CD4-positive, alpha-beta T cell treated with Interleukin-4 for 1 hour (primary cell): ENCODE data around the gene TTC7B.
"Not testable (repeated sequence)": the region's sequence is repeated elsewhere in the genome, so short reads cannot be mapped to it uniquely, and the experiment has no call there.

ENCODE experiments used
- DNase-seq, 2 donors: peaks; one replicate each; pipeline ENCODE4 v3.0.0-alpha.2; 2020 to 2022

TTC7B gene

GRCh38 chr14:90538095-90538494 is 278.1 kb downstream of the TTC7B start:
- no peak for DNase-seq

DNA sequence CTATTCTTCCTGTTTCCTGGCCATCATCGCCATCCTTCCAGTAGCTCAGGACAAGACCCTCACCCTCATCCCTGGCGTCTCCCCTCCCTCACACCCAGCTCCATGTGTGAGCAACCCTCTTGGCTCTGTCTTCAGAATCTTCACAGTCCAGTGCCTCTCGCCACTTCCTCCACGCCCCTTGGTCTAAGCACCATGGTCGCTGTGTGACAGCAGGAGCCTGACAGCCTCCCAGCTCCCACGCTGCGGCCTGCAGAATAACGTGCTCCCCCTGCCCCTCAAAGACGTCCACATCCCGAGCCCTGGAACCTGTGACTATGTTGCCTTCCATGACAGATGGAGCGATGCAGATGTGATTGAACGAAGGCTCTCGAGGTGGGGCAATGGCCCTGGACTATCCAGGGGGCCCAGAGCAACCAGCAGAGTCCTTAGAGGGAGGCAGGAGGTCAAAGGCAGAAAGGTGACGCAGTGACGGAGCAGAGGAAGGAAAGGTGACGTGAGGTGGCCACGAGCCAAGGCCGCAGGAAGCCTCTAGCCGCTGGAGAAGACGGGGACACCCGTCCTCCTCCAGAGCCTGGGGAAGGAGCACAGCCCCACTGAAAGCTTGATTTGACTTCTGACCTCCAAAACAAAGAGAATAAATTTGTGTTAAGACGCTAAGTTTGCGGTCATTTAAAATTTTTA is 279.6 kb downstream of the TTC7B start:
- DNase-seq: no peak

- no peak for DNase-seq
These were observed 280.1 kb downstream of the TTC7B start for GRCh38 chr14:90536092-90536491.

GRCh38 chr14:90535556-90536090 is 280.6 kb downstream of the TTC7B start:
- no peak for DNase-seq

DNA sequence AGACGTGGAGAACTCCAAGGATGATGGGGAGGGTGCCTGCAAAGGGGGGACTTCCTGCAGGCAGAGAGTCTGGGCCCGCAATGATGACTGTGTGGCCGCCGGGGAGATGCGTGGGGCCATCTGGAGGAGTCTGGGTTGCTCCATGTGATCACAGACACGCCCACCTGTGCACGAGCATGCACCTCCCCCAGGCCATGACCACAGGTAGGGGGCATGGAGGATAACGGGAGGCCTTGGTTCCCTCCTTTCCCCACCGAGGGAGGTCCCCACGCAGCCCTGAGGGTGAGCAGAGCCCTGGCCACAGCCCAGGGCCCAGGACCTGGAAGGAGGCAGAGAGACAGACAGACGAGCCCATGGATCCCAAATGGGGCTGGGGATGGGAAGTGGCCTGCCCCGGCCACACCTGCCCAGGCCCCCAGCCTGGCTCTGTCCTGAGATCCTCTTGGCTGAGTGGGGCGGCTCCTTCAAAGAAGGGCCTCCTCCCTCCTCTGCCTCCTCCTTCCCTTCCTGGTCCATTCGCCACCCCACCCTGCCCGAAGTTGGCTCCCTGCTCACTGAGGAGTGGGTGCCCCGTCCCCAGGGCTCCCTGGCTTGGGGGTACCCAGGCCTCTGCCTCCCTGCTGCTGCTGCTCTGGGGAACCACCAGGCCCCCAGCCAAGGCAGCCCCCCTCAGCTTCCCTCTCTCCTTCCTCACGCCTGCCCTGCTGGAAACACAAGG is 281.2 kb downstream of the TTC7B start:
- no peak for DNase-seq

DNA sequence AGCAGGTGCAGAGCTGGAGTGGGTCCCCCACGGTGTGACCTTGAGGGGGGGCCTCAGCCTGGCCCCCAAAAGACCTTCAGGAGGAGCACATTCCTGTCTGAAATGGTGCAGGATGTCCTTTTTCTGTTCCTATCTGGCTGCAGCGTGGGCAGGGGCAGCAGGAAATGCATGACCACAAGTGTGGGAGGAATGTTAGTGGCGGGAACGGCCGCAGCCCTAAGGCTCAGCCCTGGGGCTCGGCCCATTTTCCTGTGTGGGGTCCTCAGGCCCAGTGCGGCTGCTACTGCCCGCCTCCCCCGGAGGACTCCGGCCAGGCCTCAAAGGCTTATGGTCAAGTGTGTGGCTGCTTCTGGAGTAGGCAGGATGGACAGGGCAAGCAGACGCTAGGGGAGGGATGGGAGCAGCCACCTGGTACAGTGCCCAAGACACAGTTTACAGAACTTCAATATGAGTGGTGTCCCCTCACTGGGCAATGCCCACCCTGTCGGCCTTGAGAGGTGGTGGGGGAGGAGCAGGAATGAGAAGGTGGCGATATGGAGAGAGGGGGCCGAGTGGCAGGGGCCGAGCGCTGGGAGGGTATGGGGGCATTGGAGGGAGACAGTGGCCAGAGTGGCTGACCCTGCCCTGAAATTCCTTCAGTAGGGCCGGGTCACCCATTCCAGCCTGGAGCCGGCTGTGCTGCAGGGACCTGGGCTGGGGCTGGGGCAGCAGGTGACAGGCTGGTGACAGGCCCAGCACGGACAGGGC is 282.0 kb downstream of the TTC7B start:
- DNase-seq: no peak

- no peak for DNase-seq
These were observed 282.6 kb downstream of the TTC7B start for GRCh38 chr14:90533591-90534021.

DNA sequence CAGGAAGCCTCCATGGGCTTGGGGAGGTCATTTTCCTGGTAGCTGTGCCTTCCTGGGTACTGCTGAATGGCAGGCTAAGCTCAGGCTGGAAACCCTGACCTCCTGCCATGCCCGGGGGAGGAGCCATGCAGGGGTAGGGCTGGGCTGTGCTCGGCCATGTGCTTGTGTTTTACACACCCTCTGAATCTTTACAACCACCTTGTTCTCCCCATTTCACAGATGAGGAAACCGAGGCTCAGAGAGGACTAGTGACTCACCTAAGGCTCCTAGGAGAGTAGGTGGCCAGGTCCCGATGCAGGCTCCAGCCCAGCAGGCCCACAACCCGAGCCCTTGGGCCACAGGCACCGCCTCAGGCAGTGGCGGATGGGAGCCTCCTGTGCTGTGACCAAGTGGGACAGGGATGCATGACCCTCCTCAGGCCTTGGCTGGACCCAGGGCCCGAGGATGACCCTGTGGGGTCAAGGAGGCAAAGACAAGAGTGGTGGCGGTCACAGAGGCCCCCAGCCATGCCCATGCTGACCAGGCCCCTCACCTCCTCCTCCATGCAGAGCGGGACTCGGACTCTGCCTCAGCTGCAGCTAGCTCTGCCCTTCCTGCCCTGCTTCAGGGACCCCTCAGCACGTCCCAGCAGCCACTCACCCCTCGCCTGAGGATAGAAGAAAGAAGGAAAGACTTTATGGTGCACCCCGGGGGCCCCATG is 283.3 kb downstream of the TTC7B start:
- no peak for DNase-seq

GRCh38 chr14:90531497-90531896 is 284.7 kb downstream of the TTC7B start:
- DNase-seq: no peak

DNA sequence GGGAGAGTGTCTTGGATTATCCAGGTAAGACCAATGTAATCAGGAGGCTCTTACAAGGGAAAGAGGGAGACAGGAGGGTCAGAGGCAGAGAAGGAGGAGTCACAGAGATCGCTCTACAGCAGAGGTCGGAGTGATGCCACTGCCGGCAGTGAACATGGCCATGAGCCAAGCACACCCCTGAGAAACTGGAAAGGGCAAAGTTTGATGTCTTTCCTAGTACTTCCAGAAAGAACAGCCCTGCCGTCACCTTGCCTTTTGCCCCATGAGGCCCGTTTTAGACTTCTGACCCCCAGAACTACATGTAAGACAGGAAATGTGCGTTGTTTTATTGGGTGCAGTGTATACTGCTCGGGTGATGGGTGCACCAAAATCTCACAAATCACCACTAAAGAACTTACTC is 285.7 kb downstream of the TTC7B start:
- DNase-seq: no peak

- DNase-seq: no peak
These were observed 288.3 kb downstream of the TTC7B start for GRCh38 chr14:90527978-90528377.

DNA sequence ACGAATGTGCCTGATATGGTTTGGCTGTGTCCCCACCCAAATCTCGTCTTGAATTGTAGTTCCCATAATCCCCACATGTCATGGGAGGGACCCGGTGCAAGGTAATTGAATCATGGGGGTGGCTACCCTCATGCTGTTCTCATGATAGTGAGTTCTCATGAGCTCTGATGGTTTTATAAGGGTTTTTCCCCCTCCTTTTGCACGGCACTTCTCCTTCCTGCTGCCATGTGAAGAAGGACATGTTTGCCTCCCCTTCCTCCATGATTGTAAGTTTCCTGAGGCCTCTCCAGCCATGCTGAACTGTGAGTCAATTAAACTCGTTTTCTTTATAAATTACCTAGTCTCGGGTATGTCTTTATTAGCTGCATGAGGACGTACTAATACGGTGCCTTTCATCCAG is 289.7 kb downstream of the TTC7B start:
- not testable (repeated sequence) for DNase-seq

- not testable (repeated sequence) for DNase-seq
These were observed 290.7 kb downstream of the TTC7B start for GRCh38 chr14:90525353-90526028.

DNA sequence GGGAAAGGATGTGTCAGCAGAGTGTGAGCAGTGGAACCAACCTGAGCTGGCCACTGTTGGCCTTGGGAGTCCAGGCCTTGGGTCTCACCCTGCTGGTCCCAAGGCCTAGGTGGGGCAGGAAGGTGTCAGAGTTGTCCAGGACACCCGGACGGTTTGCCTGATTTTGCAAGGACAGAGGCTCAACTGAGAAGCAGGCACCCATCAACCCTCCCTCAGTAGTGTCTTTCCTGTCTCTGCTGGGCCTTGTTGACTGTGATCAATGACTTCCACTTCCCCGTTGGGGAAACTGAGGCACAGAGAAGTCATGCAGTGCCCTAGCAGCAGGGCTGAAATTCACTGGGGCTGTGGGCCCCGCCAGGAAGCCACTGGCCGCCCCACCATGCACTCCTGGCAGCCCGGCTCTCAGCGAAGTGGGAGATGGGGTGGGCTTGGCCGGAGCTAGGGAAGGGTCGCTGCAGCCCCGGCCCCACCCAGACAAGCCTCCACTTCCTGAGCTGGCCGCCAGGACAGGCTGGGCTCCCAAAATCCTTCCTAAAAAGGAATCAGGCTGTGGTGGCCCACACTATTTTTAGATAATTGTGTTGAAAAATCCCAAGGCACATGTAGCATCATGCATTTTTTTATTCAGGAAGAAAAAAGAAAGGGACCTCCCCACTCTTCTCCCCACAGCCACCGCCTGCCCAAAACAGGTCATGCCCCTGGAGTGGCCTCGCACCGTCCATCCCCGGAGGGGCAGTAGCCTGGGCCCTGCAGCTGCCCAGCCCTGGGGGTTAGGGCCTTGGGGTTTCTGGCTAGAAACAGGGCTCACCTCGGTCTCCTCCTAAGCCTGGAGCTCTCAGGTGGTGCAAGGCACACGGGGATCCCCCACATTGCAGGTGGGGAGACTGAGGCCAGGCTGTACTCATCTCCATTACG is 292.0 kb downstream of the TTC7B start:
- no peak for DNase-seq

- DNase-seq: no peak
These were observed 292.7 kb downstream of the TTC7B start for GRCh38 chr14:90523544-90523943.

- no peak for DNase-seq
These were observed 293.5 kb downstream of the TTC7B start for GRCh38 chr14:90522571-90523191.

GRCh38 chr14:90521930-90522483 is 294.2 kb downstream of the TTC7B start:
- no peak for DNase-seq

GRCh38 chr14:90521084-90521929 is 294.9 kb downstream of the TTC7B start:
- no peak for DNase-seq

GRCh38 chr14:90520326-90520725 is 295.9 kb downstream of the TTC7B start:
- no peak for DNase-seq
